ENCODE results near the gene INAFM2. TPM values are rescaled to one million over a fixed set of nuclear protein-coding genes. Genes with fewer than 3 reads are reported as not detected.

Gene INAFM2
- total and polyA plus RNA-seq, 10 of the 15 experiments (the other 5 are each of a cell fraction or from before 2014, with no cell fraction given), result 0.75 to 8.1 (median 3.9) TPM

DNA sequence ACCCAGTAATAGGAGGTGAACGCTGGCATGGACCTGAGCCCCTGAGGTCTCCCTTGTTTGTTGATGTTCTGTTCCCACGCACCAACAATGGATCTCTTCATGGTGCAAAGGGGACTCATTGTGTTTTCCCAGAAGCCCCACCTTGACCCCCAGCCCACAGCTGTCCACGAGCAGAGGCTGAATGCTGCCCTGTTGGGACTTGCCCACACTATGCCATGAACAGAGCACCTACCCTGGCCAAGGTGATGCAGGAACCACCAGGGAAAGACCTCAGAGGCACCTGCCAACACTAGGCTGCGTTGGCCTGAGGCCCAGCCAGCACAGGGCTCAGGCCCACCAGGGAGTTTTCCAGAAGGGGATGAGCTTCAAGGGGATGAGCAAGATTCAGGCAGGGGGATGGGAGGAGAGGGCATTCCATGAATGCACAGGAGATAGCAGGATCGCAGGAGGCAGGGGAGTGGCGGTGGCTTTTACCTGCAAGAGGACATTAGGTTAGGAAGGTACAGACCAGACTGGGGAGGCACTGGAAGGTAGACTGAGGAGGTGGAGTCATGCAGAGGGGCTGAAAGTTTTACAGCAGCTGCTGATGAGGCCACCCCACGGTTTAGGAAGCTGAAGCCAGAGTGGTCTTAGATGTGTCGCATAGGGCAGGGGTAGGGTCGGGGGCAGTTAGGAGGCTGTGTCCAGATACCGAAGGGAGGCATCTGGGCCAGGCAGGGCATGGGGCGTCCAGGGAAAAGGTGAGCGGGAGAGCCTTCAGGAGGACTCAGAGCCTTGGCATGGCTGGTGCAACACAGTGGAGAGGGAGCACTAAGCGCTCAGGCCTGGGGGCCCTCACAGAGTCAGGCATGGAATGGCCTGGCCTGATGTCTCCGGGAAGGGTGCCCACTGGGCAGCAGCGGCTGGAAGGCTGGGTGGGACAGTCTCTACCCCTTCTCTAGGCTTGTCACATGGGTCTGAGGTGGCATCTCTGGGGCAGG lies 23.4 kb downstream of the INAFM2 start (continued):
- TF ChIP-seq, protein P1, sequence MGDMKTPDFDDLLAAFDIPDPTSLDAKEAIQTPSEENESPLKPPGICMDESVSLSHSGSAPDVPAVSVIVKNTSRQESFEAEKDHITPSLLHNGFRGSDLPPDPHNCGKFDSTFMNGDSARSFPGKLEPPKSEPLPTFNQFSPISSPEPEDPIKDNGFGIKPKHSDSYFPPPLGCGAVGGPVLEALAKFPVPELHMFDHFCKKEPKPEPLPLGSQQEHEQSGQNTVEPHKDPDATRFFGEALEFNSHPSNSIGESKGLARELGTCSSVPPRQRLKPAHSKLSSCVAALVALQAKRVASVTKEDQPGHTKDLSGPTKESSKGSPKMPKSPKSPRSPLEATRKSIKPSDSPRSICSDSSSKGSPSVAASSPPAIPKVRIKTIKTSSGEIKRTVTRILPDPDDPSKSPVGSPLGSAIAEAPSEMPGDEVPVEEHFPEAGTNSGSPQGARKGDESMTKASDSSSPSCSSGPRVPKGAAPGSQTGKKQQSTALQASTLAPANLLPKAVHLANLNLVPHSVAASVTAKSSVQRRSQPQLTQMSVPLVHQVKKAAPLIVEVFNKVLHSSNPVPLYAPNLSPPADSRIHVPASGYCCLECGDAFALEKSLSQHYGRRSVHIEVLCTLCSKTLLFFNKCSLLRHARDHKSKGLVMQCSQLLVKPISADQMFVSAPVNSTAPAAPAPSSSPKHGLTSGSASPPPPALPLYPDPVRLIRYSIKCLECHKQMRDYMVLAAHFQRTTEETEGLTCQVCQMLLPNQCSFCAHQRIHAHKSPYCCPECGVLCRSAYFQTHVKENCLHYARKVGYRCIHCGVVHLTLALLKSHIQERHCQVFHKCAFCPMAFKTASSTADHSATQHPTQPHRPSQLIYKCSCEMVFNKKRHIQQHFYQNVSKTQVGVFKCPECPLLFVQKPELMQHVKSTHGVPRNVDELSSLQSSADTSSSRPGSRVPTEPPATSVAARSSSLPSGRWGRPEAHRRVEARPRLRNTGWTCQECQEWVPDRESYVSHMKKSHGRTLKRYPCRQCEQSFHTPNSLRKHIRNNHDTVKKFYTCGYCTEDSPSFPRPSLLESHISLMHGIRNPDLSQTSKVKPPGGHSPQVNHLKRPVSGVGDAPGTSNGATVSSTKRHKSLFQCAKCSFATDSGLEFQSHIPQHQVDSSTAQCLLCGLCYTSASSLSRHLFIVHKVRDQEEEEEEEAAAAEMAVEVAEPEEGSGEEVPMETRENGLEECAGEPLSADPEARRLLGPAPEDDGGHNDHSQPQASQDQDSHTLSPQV (IDR thresholded peaks at IDR 0.05), result no peak
- TF ChIP-seq HDAC2 (IDR thresholded peaks at IDR 0.05) (no peak), BACH1 (IDR thresholded peaks at IDR 0.05; ENCODE audit: borderline replicate concordance) (no peak)

DNA sequence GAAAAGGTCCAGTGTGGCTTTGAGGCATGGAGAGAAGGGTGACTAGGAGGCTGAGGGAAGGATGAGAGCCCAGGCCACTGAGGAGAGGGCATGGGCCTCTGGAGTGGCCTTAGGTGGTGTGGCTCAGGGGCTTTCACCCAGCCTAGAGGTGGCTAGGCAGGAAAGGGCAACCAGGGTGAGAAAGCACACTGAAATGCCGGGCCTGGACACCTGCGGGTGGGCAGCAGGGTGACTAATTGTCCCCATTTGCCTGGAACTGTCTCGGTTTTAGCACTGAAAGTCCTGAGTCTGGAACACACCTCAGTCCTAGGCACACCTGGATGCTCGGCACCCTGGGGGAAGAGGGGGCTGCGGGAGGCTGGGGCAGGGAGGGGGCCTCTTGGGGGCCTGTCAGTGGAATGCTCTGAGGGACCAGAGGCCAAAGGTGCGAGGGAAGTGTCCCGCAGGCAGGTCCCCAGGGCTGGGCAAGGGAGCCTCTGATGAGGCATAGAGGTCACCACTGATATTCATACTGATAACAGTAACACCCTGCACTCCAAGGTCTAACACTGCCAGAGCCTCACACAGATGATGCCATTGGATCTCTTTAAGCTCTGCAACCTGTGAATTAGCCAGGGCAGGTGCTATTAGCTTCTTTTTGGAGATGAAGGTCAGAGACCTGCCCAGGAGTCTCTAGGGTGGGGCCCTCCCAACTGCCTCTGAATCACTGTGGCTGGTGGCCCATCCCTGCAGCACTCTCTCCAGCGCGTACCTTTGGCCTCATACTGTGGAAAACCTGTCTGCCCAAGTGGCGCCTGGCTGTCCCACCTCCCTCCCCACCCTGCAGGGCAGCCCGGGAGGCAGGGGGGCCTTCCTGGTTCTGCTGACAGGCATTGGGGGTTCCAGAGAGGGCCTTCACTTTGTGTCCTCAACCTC lies 24.3 kb downstream of the INAFM2 start:
- in situ Hi-C loops (cut with MboI) (loop anchor here (5.0 kb wide), 1 partner anchor 74 kb away; no protein-coding TSS in a partner anchor), intact Hi-C loops (cut with micrococcal nuclease; ENCODE audit: unreplicated experiment) (loop anchor here (10.0 kb wide), 1 partner anchor 157 kb away; no protein-coding TSS in a partner anchor)
- BruUV-seq (replicated peaks), result no TSS peak
- H3K36me3 ChIP-seq (ENCODE audit: control insufficient read depth in 2 of 2, insufficient read depth in 2 of 2, low read length in 1 of 2), result no peaks in the 10 kb centered on the region
- no peak for FAIRE-seq
- DNase-seq (ENCODE audit: low read depth, low spot score), result no peak
- ATAC-seq, result no peak
- 28% methylated on average over 9 of the region's 11 CpGs for WGBS (ENCODE audit: insufficient coverage, insufficient replicate concordance, low lambda C conversion rate, missing lambda C conversion rate)
- no peak for TF ChIP-seq NR2C1 (IDR thresholded peaks at IDR 0.05)
- no peak for TF ChIP-seq ZNF217 (IDR thresholded peaks at IDR 0.05)
- TF ChIP-seq TBL1XR1 (IDR thresholded peaks at IDR 0.05; ENCODE audit: low read depth, low read length), result no peak
- no peak for TF ChIP-seq MYB (IDR thresholded peaks at IDR 0.05; ENCODE audit: borderline replicate concordance, low read depth, low read length)
- no peak for TF ChIP-seq BMI1 (IDR thresholded peaks at IDR 0.05; ENCODE audit: borderline replicate concordance)
- no peak for TF ChIP-seq RAD21 (IDR thresholded peaks at IDR 0.05; ENCODE audit: insufficient read depth, low read depth, low read length)
- no peak for TF ChIP-seq SIN3A (IDR thresholded peaks at IDR 0.05; ENCODE audit: low read depth, low read length)
- no peak for TF ChIP-seq DPF2 (IDR thresholded peaks at IDR 0.05)
- TF ChIP-seq RELA (IDR thresholded peaks at IDR 0.05; ENCODE audit: borderline replicate concordance, partially characterized antibody), result no peak
- H3K4me3 ChIP-seq, result no peak overlapping the region
- H3K79me2 ChIP-seq (ENCODE audit: control insufficient read depth, insufficient read depth, low read length), result no peaks in the 10 kb centered on the region
- H3K4me1 ChIP-seq (ENCODE audit: control insufficient read depth, insufficient read depth, low read length), result no peaks in the 10 kb centered on the region
- no peak overlapping the region for H3K9ac ChIP-seq (ENCODE audit: control insufficient read depth, insufficient read depth, low read length)
- H3K27me3 ChIP-seq (replicated peaks in 1 of 2; ENCODE audit: control insufficient read depth in 2 of 2, insufficient read depth in 2 of 2, low read length in 1 of 2), result no peaks in the 10 kb centered on the region
- H3K27ac ChIP-seq (ENCODE audit: control insufficient read depth, insufficient read depth), result no peak overlapping the region
- POLR2A ChIA-PET, result no interaction called here
- SMC1A ChIA-PET (ENCODE audit: uncharacterized antibody, unreplicated experiment), result no interaction called here
- RAD21 ChIA-PET (ENCODE audit: unreplicated experiment), result no interaction called here
- no peaks in the 10 kb centered on the region for H4K20me1 ChIP-seq (ENCODE audit: control insufficient read depth, insufficient read depth)
- no peak overlapping the region for H2AFZ ChIP-seq (ENCODE audit: control insufficient read depth, low read depth, low read length)
- no peaks in the 10 kb centered on the region for H3K9me3 ChIP-seq (replicated peaks; ENCODE audit: control insufficient read depth, insufficient read depth, low read length)
- no peak overlapping the region for H3K4me2 ChIP-seq (ENCODE audit: control insufficient read depth, insufficient read depth)
- CTCF ChIA-PET, result interaction anchor here (0.6 to 2.0 kb wide), 3 partner anchors 10 to 11 kb away, joined by 3 to 6 read pairs (median 3); partner anchors contain the start of gene DISP2
